ENCODE measurements around the gene VWCE.

DNA sequence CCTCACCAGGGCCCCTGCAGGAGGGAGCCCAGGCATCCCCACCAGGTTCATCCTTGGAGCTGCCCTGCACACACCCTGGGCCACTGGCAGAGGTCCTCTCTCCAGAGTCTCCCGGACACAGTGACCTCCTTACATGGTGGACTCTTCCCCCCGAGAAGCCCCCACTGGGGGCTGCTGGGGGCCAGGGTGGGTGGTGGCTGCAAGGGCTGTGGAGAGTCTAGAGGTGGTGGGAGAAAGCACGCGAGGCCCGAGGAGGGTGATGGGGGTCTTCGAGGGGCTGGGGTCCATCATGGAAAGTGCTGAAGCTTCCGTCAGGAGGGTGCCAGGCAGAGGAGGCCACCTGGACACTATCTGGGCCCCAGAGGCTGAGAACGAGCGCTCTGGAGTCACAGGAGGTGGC is 36.6 kb downstream of the VWCE start:
- TF ChIP-seq, protein P1, sequence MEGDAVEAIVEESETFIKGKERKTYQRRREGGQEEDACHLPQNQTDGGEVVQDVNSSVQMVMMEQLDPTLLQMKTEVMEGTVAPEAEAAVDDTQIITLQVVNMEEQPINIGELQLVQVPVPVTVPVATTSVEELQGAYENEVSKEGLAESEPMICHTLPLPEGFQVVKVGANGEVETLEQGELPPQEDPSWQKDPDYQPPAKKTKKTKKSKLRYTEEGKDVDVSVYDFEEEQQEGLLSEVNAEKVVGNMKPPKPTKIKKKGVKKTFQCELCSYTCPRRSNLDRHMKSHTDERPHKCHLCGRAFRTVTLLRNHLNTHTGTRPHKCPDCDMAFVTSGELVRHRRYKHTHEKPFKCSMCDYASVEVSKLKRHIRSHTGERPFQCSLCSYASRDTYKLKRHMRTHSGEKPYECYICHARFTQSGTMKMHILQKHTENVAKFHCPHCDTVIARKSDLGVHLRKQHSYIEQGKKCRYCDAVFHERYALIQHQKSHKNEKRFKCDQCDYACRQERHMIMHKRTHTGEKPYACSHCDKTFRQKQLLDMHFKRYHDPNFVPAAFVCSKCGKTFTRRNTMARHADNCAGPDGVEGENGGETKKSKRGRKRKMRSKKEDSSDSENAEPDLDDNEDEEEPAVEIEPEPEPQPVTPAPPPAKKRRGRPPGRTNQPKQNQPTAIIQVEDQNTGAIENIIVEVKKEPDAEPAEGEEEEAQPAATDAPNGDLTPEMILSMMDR (IDR thresholded peaks at IDR 0.05 in 4 of 5, conservative IDR thresholded peaks at IDR 0.05 in 1 of 5), result no peak
- TF ChIP-seq POLR2A (IDR thresholded peaks at IDR 0.05), result no peak

Measured in gastrocnemius medialis (tissue), 4 donors.